ACHN (cell line): ENCODE measurements around the gene DPF3.

Experiments used
- DNase-seq: peaks from one replicate; pipeline ENCODE4 v3.0.0-alpha.2; 2015
- in situ Hi-C: cut with HindIII; loops from 2 replicates; pipeline ENCODE4 v1.10.0; 2017; ENCODE audit warnings: low sequenced_read_pairs, low pct_ligation_motif_present, low pct_unique_long_range_greater_than_20kb

Gene DPF3

DNA sequence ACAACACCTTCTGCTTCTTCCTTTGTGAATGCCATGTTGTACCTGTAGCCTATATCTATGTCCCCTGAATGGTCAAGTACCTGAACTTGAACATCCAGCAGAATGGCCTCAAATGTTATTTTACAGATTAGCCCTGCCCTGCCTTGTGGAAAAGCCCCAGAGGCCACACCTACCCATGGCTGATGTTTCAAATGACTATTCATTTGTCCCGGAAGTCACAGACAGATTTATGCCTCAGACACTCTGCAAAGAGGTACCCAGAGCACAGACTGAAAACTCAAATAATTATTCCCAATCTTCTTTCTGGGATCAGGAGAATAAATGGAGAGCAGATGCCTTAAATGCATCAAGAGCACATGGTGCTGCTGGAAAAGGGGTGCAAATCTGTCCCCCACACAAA is 13.0 kb upstream of the DPF3 start:
- in situ Hi-C loops: no loop called here
- peak; percentile 55 for DNase-seq

DNA sequence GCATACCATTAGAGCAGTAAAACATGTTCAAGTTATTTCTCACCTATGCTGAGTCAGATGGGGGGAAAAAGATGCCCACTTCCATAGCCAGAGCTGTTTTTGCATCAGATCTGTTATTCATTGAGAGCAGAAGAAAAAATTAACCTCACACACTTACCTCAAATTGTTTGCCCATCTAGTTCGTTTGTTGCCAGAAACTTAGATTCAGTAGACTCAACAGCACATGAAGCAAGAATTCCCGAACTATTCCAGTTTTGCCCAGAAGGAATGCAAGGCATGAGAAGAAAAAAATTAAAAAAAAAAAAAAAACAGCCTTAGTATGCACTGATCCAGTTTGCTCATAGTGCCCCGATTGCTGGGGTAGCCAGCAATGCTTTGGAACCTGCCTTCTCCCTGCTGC is 12.4 kb upstream of the DPF3 start:
- in situ Hi-C loops: no loop called here
- DNase-seq: peak; percentile 95

DNA sequence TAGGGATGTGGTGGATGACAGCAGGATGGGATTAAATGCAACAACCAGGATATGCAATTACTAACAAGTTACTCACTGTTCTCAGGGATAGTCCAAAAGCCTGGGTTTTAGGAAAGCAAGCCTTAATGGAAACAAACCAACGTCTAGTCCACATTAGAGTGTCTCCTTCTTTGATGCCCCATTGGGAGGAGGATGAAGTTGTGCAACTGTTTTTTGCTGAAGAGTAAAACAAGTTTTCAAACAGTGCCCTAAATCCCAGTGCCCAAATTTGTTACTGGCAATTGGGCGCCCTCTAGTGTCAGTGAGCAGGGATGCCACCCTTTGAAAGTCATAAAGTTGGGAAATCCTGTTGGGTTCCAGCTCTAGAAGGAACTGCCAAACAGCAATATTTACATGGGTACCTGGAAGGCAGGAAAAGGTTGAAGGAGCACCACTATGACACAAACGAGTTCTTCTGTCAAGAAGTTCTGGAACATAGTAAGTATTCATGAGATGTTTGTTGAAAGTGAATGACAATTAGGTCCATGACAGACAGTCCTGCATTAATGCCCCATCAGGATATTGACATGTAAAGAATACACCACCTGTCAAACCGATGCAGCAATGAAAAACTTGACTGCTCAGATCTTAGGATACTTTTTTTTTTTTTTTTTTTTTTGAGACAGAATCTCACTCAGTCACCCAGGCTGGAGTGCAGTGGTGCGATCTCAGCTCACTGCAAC is 11.1 kb upstream of the DPF3 start:
- in situ Hi-C loops: no loop called here

DNA sequence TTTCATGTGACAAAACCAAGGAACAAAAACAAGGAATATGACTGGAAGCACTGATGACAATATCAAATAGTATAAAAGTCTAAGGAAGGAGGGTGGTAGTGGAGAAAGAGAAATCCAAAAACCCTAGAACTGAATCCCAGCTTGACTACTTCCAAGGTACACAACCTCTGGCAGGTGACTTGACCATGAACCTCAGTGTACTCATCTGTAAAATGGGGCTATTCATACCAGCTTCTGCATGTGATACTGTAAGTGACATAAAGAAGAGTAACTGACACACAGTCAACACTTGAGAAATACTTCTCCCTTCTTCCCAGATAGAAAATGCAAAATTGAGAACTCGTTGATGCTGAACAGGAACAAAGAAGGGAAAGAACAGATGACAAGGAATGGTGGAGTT is 10.3 kb upstream of the DPF3 start:
- in situ Hi-C loops: no loop called here
- DNase-seq: no peak

More for the DNA sequence above, 11.1 kb upstream of the DPF3 start:
- DNase-seq: peak; percentile 73

DNA sequence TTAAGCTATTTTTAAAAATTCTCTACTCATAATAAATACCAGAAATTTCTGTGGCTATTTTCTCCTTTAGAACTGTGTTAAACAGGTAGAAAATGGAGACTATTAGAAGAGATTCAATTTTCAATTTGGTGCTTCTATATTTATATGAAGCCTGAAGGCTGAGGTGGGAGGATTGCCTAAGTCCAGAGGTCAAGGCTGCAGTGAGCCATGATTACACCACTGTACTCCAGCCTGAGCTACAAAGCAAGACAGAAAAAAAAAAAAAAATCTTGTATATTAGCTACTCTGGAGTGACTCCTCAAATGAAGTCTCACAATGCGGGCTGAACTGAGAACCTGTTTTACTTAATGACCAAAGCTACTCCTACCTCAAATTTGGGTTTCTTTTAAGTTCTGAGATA is 9.8 kb upstream of the DPF3 start:
- in situ Hi-C loops: no loop called here
- DNase-seq: no peak

DNA sequence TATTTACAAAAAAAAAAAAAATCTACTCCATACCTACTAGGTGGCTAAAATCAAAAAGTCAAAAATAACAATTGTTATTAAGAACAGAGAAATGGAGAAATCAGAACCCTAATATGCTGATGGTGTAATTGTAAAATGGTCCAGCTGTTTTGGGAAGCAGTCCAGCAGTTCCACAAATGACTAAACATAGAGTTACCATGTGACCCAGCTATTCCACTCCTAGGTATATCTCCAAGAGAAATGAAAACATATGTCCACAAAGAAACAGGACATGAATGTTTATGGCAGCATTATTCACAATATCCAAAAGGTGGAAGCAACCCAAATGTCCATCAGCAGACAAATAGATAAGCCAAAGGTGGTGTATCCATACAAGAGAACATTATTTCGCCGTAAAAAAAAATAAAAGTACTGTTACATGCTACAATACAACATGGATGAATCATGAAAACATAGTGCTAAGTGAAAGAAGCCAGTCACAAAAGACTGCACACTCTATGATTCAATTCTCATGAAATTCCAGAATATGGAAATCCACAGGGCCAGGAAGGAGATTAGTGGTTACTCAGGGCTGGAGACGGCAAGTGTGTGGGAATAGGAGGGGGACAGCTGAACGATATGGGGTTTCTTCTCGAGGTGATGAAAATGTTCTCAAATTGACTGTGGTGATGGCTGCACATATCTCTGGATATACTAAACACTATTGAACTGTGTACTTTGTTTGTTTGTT is 9.1 kb upstream of the DPF3 start:
- in situ Hi-C loops: no loop called here
- no peak for DNase-seq

DNA sequence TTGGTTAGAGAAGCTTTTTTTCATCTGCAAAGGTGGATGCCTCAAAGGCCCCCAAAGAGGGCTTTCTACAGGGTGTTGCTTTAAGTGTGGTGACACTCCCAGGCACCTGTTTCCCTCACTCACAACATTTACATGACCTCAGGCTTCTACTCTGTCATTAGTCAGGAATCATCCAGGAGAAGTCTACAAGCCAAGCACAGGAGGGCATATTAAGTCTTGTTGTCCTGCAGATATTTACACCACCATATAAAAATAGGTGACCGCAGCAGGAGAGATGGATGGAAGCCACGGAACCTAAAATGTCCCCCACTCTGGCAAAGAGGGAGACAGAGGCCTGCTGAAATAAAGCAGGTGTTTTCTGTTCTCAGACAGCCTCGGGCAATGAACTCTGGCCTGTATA is 7.5 kb upstream of the DPF3 start:
- no peak for DNase-seq
- in situ Hi-C loops: no loop called here

DNA sequence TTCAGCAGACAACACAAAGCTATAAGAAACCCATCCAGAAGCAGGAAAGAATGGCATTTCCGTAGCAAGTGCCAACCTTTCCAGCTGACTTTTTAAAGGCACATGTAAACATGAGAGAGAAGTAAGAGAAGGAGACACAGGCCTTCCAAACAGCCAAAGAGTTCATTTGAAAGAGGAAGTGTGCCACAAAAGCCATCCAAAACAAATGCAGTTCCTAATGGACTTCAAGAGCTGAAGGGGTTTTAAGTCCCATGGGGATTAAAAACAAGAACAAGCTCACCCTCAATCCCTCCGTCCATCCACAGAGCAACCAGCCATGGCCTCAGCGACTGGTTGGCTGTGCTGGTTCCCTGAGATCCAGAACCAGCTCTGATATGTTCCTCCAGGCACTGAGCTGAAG is 4.5 kb upstream of the DPF3 start:
- in situ Hi-C loops: no loop called here
- no peak for DNase-seq

DNA sequence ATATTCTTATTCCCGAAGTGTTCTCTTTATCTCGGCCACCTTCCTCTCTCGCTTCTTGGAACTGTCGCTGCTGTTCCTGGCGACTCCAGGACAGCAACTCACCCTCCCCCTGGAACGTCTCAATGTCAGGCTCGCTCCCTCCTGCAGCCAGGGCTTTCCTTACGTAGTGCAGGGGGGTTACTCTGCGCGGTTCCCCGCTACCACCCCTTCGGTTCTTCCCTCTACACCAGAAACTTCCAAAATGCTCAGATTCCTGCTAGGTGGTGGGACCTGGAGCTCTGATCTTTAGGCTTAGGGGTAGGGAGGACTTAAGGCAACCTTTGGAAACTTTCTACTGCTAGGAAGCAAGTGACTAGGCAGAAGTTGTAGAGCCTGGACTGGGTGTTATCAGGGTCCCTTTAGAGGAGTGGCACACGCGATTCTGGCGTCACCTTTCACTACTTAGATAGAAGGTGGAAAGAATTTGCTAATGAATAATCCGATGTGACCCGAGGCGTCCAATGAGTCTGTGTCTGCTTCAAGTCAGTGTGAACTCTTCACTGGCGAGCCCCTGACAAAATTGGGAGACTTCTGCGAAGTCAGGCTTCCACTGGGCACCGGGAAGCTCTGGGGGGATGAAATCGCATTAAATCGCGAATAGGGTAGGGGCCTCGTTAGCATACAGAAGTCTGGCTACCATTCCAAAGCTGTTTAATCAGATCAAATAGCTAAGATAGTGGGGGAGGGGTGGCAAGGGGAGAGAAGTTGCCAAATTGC is 900 bp upstream of the DPF3 start:
- in situ Hi-C loops: no loop called here
- DNase-seq: peak; percentile 31

DNA sequence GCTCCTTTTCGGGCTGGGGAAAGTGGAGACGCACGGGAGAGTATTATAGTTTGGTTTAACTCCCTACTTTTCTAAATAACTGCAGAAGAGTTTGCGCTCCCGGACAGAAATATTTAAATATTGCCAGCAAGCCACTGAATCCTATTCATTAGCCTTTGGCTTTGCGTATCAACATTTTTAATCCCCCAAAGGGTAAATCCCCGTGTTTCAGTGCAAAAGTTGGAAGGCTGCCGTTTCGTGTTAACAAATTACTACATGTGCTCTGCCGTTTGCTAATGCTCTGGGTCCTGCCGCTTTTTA is 372 bp upstream of the DPF3 start:
- in situ Hi-C loops: no loop called here
- DNase-seq: no peak

DNA sequence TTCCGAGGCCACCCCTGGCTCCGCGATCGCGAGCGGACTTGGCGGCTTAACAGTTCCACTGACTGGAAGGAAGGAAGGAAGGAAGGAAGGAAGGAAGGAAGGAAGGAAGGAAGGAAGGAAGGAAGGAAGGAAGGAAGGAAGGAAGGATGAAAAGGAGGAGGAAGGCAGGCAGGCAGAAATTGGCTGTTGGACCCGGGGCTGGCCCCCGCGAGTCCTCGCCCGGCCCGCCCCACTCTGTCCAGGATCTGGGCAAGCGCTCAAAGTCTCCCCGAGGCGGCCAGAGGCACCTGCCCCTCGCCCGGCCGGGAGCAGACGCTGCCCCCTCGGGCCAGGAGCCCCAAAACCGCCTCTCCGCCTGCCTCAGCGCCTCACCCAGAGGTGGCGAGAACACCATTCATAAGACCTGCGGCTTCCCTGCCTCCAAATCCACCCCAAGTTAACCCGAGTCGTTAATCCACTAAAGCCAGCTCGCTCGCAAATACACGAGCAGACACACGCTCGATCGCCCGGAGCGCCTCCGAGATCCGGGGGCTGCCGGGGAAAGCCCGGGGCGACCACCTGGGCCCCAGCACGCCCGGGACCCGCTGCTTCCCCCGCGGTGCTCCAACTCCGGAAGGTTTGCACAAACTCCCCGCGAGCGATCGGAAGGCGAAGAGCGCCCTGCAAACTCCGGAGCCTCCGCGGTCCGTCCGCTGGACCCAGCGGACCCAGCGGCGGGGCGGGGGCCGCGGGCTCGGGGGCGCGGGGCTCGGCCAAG is 844 bp downstream of the DPF3 start:
- in situ Hi-C loops: no loop called here
- peak; percentile 31 for DNase-seq

DNA sequence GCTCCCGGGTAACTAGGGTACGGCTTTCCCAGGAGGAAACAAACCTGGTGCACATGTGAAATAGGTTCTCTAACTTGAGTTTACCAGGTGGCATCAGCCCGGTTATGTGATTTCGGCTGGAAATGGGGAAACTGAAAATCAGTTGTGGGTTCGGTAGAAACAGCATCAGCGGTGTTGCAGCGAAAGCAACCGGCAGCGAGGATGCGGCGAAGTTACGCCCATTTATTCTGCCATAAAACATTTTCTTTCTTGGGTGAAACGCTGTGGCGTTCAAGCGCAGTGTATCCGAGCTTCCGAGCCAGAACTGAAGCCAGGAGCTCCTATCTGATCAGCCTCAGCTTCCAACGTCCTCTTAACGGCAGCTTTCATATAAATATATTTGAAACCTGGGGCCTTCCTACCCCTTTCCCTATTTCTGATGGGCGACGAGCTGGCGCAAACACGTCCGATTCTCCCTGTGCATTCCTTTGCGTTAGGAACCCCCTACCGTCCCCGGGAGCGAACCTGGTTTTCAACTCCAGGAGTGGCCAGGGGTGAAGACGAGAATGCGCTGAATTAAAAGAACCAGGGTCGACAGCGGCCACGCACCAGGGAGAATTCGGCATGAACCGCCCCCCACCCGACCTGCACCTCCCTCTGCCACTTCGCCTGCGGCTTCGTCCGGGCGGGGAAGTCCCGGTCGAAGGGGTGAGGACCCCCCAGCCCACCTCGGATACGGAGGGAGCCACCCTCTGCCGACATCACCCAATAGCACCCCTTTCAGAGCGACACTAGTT is 1.6 kb downstream of the DPF3 start:
- in situ Hi-C loops: no loop called here
- DNase-seq: peak; percentile 42

DNA sequence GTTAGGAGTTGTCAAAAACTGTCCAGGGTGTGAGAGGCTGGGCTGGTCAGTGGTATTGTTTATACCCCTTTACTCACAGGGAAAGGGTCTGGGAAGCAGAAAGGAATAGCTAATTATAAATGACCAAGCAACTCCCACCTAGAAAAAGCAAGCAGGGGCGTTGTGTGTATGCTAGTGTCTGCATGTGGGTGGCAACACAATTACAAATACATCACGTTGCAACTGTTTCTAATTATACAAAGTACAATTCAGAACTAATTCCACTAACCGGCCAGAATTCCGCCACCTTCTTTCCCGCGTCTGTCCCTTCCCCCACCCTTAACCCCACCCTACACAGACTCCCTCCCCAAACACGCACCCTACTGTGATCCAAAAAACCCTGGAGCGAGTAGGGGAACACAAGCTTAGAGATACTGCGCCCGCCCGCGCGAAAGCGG is 2.2 kb downstream of the DPF3 start:
- in situ Hi-C loops: no loop called here
- no peak for DNase-seq

DNA sequence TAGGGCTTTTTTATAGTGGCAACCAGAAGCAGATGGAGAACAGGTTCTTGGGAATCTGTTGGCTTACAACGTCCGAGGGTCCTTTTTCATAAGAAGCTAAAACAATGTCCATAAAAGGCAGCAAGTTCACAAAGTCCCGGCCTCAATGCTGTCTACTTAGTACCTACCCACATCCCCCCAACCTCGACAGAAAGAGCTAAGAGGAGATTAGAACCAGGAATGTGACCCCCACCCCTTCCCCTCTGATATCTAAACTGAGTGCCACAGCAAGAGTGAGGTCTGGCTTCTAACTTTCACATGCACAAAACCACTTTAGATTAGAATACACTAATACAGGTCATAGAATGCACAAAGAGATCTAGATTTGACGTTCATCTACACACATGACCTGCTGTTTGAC is 4.5 kb downstream of the DPF3 start:
- DNase-seq: no peak
- in situ Hi-C loops: no loop called here

DNA sequence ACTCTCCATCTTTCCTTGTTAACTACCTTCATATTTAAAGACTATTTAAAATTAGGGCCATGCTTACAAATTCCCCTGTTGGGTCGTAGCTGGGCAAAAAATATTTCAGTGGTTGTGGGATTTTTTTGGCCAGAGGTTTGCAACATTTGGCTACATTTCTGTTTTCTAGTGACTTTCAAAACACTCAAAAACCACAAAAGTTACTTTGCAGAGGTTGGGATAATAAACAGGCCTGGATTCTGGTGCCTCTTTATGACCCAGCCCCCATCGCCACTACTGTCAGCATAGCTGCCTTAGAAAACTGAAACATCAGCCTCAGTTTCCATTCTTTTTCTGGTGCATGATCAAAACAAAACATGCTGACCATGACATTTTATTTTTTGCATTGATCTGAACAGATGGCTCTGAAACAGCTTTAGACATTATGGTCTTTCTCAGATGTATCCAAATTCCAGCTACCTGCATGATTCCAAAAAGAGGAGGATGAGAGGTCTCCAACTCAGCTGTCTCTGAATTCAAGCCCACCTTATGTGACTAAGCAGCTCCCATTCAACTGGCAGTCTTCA is 5.2 kb downstream of the DPF3 start:
- in situ Hi-C loops: no loop called here
- DNase-seq: no peak

DNA sequence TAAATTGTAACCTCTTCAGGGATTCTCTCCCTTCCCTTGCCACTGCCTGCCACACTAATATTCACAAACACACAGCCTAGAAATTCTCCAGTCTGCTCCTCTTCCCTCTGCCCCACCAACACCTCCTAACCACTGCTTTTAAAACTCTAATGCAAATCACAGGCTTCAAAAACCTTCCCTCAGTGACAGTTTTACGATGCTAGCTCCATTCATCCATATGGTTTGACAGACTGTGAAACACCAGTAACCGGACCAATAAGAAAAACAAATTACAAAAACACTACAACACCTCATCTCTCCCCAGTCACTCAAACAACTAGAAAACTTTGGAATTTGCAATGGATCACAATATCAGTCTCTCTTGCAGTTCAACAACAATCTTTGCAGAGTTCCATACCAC is 5.7 kb downstream of the DPF3 start:
- no peak for DNase-seq
- in situ Hi-C loops: no loop called here

DNA sequence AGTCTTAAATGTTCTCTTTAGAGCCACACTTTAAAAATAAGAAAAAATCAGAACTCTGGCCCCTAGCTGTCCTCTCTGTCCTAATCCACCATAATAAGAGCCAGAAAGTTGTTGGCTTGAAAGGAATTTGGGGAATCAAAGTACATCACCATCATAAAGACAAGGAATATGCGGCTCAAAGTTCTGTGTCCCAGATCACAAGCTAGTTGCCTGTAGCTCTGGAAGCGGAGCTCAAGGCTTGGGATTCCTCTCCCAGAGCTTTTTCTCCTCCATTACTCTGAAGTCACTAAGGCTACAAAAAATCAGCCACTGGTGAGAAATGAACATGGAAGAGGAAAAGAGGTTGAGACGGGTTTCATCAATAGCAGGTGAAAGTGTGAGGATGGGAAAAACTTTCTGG is 6.4 kb downstream of the DPF3 start:
- in situ Hi-C loops: no loop called here
- DNase-seq: no peak

DNA sequence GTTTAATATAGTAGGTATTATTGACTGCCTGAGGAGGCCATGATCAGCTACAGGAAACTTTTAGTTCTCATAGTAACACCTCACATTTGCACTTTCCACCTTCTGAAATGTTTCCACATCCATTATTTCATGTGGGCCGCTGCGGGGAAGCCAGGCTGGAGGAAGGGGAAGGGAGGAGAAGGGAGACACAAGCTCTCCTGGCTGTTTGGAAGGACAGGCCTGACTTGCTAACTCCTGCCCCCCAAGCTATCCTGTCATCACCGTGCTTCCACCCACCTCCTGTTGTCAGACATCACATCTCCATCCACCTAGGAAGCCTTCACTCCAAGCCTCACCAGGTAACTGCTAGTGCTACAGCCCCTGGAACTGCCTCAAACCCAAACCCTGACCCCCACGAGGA is 9.5 kb downstream of the DPF3 start:
- in situ Hi-C loops: no loop called here
- no peak for DNase-seq
